Tibial nerve (tissue), 3 donors: ENCODE measurements around the gene ARHGAP44.

ENCODE experiments used
- POLR2A ChIP-seq, 2 donors: fragments of 450-650 bp; IDR thresholded peaks; one replicate each; pipeline ENCODE4 v1.6.1; 2017; ENCODE audit warnings: antibody characterized with exemption in 2 of 2, mild to moderate bottlenecking in 2 of 2, moderate library complexity in 2 of 2
- TF ChIP-seq, protein P1 (sequence below), 5 experiments: fragments of 200-600 bp in 3 of 5; fragments of 450-650 bp in 2 of 5; sonication (generic) in 3 of 5; IDR thresholded peaks; one replicate each; pipeline ENCODE4 v1.5.1; 2016 to 2019; ENCODE audit warnings: antibody characterized with exemption in 5 of 5, mild to moderate bottlenecking in 3 of 5, moderate library complexity in 2 of 5

DNA sequence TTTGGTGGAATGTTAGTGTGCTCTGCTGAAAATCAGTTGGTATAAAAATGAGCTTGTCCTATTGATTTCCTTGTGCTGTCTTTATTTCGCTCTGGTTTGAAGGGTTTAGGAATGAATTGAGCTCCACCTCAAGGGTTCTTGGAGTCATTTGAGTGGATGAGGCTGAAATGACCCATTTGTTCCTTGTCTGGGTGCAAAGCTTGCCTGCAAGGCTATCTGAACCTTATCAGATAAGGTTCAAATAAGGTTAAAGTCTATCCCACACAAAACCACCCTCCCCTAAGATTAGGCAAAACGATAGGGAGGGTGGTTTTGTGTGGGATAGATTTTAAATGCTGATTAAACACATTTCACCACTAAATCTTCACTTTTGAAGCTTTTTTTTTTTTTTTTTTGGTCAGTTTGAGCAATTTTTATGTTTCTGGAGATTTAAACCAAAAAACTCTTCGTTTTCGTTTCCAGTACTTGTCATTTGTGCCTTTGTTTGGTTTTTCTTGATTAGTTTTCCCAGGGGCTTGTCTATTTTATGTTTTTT, 62.7 kb downstream of the ARHGAP44 start:
- no peak for TF ChIP-seq POLR2A (IDR thresholded peaks at IDR 0.05)
- TF ChIP-seq, protein P1, sequence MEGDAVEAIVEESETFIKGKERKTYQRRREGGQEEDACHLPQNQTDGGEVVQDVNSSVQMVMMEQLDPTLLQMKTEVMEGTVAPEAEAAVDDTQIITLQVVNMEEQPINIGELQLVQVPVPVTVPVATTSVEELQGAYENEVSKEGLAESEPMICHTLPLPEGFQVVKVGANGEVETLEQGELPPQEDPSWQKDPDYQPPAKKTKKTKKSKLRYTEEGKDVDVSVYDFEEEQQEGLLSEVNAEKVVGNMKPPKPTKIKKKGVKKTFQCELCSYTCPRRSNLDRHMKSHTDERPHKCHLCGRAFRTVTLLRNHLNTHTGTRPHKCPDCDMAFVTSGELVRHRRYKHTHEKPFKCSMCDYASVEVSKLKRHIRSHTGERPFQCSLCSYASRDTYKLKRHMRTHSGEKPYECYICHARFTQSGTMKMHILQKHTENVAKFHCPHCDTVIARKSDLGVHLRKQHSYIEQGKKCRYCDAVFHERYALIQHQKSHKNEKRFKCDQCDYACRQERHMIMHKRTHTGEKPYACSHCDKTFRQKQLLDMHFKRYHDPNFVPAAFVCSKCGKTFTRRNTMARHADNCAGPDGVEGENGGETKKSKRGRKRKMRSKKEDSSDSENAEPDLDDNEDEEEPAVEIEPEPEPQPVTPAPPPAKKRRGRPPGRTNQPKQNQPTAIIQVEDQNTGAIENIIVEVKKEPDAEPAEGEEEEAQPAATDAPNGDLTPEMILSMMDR (IDR thresholded peaks at IDR 0.05), result no peak
